ENCODE results near the gene ALCAM.

ALCAM gene

DNA sequence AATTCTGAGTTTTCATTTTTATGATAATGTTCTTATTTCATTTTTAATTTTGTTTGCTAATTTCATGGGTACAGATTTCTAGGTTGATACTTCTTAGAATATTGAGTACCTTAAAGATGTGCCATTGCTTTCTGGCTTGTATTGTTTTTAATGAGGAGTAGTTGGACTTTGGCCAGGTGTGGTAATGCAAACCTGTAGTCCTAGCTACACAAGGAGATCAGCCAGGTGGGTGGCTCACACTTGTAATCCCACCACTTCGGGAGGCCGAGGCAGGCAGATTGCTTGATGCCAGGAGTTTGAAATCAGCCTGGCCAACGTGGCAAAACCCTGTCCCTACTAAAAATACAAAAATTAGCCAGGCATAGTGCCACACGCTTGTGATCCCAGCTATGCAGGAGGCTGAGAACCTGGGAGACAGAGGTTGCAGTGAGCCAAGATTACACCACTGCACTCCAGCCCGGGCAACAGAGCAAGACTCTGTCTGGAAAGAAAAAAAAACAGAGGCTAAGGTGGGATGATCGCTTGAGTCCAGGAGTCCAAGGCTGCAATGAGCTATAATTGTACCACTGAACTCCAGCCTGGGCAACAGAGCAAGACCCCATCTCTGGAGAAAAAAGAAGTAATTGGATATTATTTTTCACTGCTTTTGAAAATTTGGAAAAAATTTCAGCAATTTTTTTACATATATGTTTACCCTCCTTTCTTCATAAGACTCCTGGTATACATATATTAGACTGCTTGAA is 198.0 kb downstream of the ALCAM start (continued):
- TF ChIP-seq, protein P1, sequence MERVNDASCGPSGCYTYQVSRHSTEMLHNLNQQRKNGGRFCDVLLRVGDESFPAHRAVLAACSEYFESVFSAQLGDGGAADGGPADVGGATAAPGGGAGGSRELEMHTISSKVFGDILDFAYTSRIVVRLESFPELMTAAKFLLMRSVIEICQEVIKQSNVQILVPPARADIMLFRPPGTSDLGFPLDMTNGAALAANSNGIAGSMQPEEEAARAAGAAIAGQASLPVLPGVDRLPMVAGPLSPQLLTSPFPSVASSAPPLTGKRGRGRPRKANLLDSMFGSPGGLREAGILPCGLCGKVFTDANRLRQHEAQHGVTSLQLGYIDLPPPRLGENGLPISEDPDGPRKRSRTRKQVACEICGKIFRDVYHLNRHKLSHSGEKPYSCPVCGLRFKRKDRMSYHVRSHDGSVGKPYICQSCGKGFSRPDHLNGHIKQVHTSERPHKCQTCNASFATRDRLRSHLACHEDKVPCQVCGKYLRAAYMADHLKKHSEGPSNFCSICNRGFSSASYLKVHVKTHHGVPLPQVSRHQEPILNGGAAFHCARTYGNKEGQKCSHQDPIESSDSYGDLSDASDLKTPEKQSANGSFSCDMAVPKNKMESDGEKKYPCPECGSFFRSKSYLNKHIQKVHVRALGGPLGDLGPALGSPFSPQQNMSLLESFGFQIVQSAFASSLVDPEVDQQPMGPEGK (CRISPR knock-in tag; IDR thresholded peaks at IDR 0.05; ENCODE audit: borderline replicate concordance) = no peak
- TF ChIP-seq, protein P2, sequence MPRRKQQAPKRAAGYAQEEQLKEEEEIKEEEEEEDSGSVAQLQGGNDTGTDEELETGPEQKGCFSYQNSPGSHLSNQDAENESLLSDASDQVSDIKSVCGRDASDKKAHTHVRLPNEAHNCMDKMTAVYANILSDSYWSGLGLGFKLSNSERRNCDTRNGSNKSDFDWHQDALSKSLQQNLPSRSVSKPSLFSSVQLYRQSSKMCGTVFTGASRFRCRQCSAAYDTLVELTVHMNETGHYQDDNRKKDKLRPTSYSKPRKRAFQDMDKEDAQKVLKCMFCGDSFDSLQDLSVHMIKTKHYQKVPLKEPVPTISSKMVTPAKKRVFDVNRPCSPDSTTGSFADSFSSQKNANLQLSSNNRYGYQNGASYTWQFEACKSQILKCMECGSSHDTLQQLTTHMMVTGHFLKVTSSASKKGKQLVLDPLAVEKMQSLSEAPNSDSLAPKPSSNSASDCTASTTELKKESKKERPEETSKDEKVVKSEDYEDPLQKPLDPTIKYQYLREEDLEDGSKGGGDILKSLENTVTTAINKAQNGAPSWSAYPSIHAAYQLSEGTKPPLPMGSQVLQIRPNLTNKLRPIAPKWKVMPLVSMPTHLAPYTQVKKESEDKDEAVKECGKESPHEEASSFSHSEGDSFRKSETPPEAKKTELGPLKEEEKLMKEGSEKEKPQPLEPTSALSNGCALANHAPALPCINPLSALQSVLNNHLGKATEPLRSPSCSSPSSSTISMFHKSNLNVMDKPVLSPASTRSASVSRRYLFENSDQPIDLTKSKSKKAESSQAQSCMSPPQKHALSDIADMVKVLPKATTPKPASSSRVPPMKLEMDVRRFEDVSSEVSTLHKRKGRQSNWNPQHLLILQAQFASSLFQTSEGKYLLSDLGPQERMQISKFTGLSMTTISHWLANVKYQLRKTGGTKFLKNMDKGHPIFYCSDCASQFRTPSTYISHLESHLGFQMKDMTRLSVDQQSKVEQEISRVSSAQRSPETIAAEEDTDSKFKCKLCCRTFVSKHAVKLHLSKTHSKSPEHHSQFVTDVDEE (CRISPR knock-in tag; IDR thresholded peaks at IDR 0.05) = no peak

DNA sequence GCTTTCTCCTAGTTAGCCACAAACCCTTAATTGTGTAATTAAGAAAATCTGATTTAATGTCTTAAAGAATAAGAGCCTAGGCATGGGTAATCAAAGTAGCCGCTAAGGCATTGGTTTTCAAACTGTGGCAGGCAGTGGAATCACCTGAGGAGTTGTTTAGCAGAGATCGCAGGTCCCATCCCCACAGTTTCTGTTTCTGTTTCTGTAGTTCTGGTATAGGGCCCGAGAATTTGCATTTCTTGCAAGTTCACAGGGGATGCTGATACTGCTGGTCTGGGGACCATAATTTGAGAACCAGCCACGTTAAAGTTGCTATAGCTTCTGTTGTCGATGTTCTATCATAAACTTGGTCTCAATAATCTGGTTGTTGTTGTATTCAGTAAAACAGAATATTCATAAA is 204.3 kb downstream of the ALCAM start:
- ATAC-seq = no peak
- no peak for TF ChIP-seq ZFP30 (CRISPR knock-in tag; IDR thresholded peaks at IDR 0.05)
- TF ChIP-seq ISL1 (CRISPR knock-in tag; IDR thresholded peaks at IDR 0.05) = no peak
- TF ChIP-seq CSDC2 (CRISPR knock-in tag; IDR thresholded peaks at IDR 0.05) = no peak
- TF ChIP-seq, protein P3, sequence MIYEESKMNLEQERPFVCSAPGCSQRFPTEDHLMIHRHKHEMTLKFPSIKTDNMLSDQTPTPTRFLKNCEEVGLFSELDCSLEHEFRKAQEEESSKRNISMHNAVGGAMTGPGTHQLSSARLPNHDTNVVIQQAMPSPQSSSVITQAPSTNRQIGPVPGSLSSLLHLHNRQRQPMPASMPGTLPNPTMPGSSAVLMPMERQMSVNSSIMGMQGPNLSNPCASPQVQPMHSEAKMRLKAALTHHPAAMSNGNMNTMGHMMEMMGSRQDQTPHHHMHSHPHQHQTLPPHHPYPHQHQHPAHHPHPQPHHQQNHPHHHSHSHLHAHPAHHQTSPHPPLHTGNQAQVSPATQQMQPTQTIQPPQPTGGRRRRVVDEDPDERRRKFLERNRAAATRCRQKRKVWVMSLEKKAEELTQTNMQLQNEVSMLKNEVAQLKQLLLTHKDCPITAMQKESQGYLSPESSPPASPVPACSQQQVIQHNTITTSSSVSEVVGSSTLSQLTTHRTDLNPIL (CRISPR knock-in tag; IDR thresholded peaks at IDR 0.05; ENCODE audit: low read depth) = no peak
- TF ChIP-seq, protein P2 (CRISPR knock-in tag; IDR thresholded peaks at IDR 0.05) = no peak
- TF ChIP-seq, protein P4, sequence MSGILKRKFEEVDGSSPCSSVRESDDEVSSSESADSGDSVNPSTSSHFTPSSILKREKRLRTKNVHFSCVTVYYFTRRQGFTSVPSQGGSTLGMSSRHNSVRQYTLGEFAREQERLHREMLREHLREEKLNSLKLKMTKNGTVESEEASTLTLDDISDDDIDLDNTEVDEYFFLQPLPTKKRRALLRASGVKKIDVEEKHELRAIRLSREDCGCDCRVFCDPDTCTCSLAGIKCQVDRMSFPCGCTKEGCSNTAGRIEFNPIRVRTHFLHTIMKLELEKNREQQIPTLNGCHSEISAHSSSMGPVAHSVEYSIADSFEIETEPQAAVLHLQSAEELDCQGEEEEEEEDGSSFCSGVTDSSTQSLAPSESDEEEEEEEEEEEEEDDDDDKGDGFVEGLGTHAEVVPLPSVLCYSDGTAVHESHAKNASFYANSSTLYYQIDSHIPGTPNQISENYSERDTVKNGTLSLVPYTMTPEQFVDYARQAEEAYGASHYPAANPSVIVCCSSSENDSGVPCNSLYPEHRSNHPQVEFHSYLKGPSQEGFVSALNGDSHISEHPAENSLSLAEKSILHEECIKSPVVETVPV (CRISPR knock-in tag; IDR thresholded peaks at IDR 0.05) = no peak
- TF ChIP-seq, protein P5, sequence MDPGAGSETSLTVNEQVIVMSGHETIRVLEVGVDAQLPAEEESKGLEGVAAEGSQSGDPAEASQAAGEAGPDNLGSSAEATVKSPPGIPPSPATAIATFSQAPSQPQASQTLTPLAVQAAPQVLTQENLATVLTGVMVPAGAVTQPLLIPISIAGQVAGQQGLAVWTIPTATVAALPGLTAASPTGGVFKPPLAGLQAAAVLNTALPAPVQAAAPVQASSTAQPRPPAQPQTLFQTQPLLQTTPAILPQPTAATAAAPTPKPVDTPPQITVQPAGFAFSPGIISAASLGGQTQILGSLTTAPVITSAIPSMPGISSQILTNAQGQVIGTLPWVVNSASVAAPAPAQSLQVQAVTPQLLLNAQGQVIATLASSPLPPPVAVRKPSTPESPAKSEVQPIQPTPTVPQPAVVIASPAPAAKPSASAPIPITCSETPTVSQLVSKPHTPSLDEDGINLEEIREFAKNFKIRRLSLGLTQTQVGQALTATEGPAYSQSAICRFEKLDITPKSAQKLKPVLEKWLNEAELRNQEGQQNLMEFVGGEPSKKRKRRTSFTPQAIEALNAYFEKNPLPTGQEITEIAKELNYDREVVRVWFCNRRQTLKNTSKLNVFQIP (CRISPR knock-in tag; IDR thresholded peaks at IDR 0.05; ENCODE audit: borderline replicate concordance, low read depth) = no peak
- TF ChIP-seq ZC3H10 (CRISPR knock-in tag; IDR thresholded peaks at IDR 0.05) = no peak
- no peak for TF ChIP-seq TCF4 (CRISPR knock-in tag; IDR thresholded peaks at IDR 0.05; ENCODE audit: borderline replicate concordance)

DNA sequence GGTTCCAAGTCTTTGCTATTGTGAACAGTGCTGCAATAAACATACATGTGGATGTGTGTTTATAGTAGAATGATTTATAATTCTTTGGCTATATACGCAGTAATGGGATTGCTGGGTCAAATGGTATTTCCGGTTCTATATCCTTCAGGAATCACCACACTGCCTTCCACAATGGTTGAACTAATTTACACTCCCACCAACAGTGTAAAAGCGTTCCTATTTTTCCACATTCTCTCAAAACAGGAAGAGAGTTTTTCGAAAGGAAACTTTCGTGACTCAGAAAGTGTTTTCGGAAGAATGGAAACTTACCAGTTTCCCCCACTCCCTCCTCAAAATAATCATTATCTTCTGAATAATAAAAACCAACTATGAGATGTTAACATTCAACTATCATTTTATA is 205.8 kb downstream of the ALCAM start:
- no peak for ATAC-seq
- no peak for TF ChIP-seq ARNTL (CRISPR knock-in tag; IDR thresholded peaks at IDR 0.05; ENCODE audit: borderline replicate concordance, low read depth)
- no peak for TF ChIP-seq CSDC2 (CRISPR knock-in tag; IDR thresholded peaks at IDR 0.05)
- TF ChIP-seq, protein P5 (CRISPR knock-in tag; IDR thresholded peaks at IDR 0.05; ENCODE audit: borderline replicate concordance, low read depth) = no peak
- no peak for TF ChIP-seq TCF4 (CRISPR knock-in tag; IDR thresholded peaks at IDR 0.05; ENCODE audit: borderline replicate concordance)
- TF ChIP-seq TOX (CRISPR knock-in tag; IDR thresholded peaks at IDR 0.05; ENCODE audit: borderline replicate concordance) = no peak
- no peak for TF ChIP-seq ZNF565 (CRISPR knock-in tag; conservative IDR thresholded peaks at IDR 0.05; ENCODE audit: low read depth)
- no peak for TF ChIP-seq PPARA (CRISPR knock-in tag; IDR thresholded peaks at IDR 0.05; ENCODE audit: borderline replicate concordance)
- no peak for TF ChIP-seq ZFP30 (CRISPR knock-in tag; IDR thresholded peaks at IDR 0.05)
- TF ChIP-seq ZFP3 (CRISPR knock-in tag; IDR thresholded peaks at IDR 0.05) = no peak
- no peak for TF ChIP-seq ISL1 (CRISPR knock-in tag; IDR thresholded peaks at IDR 0.05)
- TF ChIP-seq, protein P2 (CRISPR knock-in tag; IDR thresholded peaks at IDR 0.05) = no peak
- TF ChIP-seq ESRRG (CRISPR knock-in tag; IDR thresholded peaks at IDR 0.05) = no peak
- TF ChIP-seq SNAI2 (CRISPR knock-in tag; IDR thresholded peaks at IDR 0.05) = no peak
- no peak for TF ChIP-seq BACH2 (CRISPR knock-in tag; IDR thresholded peaks at IDR 0.05; ENCODE audit: borderline replicate concordance)

Data from SK-N-SH treated with all-trans-retinoic acid at 6 μM for 48 hours (cell line).